SK-N-SH (cell line): ENCODE results near the gene PEDS1.

ENCODE experiments used
- JUND ChIP-seq: IDR thresholded peaks from 2 replicates; pipeline ENCODE4 v1.4.0; 2012
- MXI1 ChIP-seq: IDR thresholded peaks from 2 replicates; pipeline ENCODE4 v1.6.1; 2012; ENCODE audit warnings: mild to moderate bottlenecking, low read depth, low read length, improper control_type of control experiment
- POLR2AphosphoS5 ChIP-seq: IDR thresholded peaks from 2 replicates; pipeline ENCODE4 v1.6.1; 2012; ENCODE audit warnings: low read depth, low read length
- RAD21 ChIP-seq: IDR thresholded peaks from 2 replicates; pipeline ENCODE4 v1.6.1; 2012; ENCODE audit warnings: mild to moderate bottlenecking, low read length
- REST ChIP-seq: IDR thresholded peaks from 2 replicates; pipeline ENCODE4 v1.6.1; 2012; ENCODE audit warnings: mild to moderate bottlenecking, low read depth, low read length, moderate library complexity
- TCF12 ChIP-seq: IDR thresholded peaks from 2 replicates; pipeline ENCODE4 v1.4.0; 2012
- TF ChIP-seq, protein P1 (sequence below): fragments of 200-600 bp; sonication (generic); IDR thresholded peaks from 2 replicates; pipeline ENCODE4 v1.6.1; 2017; ENCODE audit warnings: antibody characterized with exemption, mild to moderate bottlenecking, moderate library complexity
- TF ChIP-seq, protein P2 (sequence below): IDR thresholded peaks from 2 replicates; pipeline ENCODE4 v1.4.0; 2012; ENCODE audit warnings: low read depth, borderline replicate concordance

DNA sequence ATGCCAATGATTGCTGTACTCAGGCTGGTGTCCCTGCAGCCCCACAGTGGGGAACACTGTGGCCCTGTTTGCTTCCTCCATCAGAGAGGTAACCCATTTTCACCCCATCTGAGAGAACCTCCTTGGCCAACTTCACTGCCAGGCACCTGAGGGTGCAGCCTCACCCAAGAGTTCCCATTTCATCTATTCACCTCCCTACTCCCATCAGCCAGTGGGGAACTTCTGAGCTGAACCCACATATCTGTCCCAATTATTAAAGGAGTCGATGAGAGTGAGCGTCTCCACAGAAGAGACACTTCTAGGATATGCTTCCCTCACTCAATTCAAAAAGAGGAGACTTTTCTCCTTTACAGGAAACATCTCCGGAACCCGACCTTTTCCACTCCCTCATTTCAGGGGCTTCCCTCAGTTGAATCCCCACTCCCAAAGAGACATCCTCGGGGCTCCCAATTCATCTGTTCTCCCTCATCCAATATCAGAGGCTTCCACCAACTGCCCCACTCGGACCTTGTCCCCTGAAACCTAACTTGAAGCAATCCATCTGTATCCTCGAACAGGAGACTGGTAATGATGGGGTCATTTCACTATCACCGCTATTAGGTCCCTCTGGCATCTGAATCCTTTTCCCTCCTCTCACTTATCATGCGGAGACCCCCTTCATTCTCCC, 41.6 kb downstream of the PEDS1 start:
- no peak for TF ChIP-seq JUND
- TF ChIP-seq, protein P1, sequence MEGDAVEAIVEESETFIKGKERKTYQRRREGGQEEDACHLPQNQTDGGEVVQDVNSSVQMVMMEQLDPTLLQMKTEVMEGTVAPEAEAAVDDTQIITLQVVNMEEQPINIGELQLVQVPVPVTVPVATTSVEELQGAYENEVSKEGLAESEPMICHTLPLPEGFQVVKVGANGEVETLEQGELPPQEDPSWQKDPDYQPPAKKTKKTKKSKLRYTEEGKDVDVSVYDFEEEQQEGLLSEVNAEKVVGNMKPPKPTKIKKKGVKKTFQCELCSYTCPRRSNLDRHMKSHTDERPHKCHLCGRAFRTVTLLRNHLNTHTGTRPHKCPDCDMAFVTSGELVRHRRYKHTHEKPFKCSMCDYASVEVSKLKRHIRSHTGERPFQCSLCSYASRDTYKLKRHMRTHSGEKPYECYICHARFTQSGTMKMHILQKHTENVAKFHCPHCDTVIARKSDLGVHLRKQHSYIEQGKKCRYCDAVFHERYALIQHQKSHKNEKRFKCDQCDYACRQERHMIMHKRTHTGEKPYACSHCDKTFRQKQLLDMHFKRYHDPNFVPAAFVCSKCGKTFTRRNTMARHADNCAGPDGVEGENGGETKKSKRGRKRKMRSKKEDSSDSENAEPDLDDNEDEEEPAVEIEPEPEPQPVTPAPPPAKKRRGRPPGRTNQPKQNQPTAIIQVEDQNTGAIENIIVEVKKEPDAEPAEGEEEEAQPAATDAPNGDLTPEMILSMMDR, result no peak
- TF ChIP-seq POLR2AphosphoS5, result no peak
- TF ChIP-seq TCF12, result no peak
- TF ChIP-seq RAD21, result no peak
- TF ChIP-seq MXI1, result no peak
- TF ChIP-seq, protein P2, sequence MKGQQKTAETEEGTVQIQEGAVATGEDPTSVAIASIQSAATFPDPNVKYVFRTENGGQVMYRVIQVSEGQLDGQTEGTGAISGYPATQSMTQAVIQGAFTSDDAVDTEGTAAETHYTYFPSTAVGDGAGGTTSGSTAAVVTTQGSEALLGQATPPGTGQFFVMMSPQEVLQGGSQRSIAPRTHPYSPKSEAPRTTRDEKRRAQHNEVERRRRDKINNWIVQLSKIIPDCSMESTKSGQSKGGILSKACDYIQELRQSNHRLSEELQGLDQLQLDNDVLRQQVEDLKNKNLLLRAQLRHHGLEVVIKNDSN, result no peak
- no peak for TF ChIP-seq REST
